PFSK-1 (cell line): ENCODE measurements around the gene TK1.

Source experiments
- FOXP2 ChIP-seq: optimal IDR thresholded peaks from 2 replicates; pipeline ENCODE3; 2011; ENCODE audit warnings: borderline replicate concordance, control low read depth, inconsistent platforms; ENCODE audit not compliant: insufficient read depth; ENCODE audit errors: extremely low read length, extremely low read depth
- POLR2AphosphoS5 ChIP-seq: IDR thresholded peaks from 2 replicates; pipeline ENCODE4 v1.6.1; 2012; ENCODE audit warnings: low read depth, mild to moderate bottlenecking, control low read depth, low read length, moderate library complexity
- SIN3A ChIP-seq: IDR thresholded peaks from 2 replicates; pipeline ENCODE4 v1.6.1; 2012; ENCODE audit warnings: mild to moderate bottlenecking, low read length, moderate library complexity, borderline replicate concordance; ENCODE audit not compliant: insufficient read depth
- TAF1 ChIP-seq: IDR thresholded peaks from 2 replicates; pipeline ENCODE4 v1.6.1; 2012; ENCODE audit warnings: low read length, control low read depth, borderline replicate concordance; ENCODE audit not compliant: insufficient read depth
- TF ChIP-seq, protein P1 (sequence below), 2 experiments: IDR thresholded peaks; 2 replicates each; pipeline versions ENCODE4 v1.6.1 to v1.8.0; 2011 to 2012; ENCODE audit warnings: low read depth in 2 of 2, low read length in 2 of 2, control low read depth in 1 of 2, inconsistent platforms in 1 of 2, mild to moderate bottlenecking in 1 of 2, moderate library complexity in 1 of 2; ENCODE audit not compliant: insufficient read depth in 1 of 2

The TK1 gene

DNA sequence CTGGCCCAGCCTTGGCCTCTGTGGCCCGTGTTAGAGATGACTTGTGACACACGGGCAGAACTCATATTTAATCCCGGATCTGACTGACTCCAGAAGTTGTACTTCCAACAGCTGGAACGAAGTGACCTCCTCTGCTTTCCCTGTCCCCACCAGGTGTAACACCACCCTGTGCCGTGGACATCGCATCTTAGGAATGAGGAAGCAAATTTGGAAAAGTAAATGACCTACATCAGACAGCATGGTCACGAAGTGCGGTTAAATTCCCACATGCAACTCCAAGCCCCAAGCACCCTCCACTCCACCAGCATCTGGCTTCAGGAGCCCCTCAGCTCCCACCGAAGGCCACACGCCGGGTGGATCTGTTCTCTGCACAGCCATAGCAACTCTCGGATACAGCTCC, 2.9 kb downstream of the TK1 start:
- no peak for TF ChIP-seq POLR2AphosphoS5
- TF ChIP-seq TAF1 = no peak
- no peak for TF ChIP-seq FOXP2
- TF ChIP-seq, protein P1, sequence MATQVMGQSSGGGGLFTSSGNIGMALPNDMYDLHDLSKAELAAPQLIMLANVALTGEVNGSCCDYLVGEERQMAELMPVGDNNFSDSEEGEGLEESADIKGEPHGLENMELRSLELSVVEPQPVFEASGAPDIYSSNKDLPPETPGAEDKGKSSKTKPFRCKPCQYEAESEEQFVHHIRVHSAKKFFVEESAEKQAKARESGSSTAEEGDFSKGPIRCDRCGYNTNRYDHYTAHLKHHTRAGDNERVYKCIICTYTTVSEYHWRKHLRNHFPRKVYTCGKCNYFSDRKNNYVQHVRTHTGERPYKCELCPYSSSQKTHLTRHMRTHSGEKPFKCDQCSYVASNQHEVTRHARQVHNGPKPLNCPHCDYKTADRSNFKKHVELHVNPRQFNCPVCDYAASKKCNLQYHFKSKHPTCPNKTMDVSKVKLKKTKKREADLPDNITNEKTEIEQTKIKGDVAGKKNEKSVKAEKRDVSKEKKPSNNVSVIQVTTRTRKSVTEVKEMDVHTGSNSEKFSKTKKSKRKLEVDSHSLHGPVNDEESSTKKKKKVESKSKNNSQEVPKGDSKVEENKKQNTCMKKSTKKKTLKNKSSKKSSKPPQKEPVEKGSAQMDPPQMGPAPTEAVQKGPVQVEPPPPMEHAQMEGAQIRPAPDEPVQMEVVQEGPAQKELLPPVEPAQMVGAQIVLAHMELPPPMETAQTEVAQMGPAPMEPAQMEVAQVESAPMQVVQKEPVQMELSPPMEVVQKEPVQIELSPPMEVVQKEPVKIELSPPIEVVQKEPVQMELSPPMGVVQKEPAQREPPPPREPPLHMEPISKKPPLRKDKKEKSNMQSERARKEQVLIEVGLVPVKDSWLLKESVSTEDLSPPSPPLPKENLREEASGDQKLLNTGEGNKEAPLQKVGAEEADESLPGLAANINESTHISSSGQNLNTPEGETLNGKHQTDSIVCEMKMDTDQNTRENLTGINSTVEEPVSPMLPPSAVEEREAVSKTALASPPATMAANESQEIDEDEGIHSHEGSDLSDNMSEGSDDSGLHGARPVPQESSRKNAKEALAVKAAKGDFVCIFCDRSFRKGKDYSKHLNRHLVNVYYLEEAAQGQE (IDR thresholded peaks at IDR 0.05; ENCODE audit: insufficient read depth in 1 of 2, low read depth in 2 of 2, low read length in 2 of 2) = no peak
- TF ChIP-seq SIN3A = no peak

DNA sequence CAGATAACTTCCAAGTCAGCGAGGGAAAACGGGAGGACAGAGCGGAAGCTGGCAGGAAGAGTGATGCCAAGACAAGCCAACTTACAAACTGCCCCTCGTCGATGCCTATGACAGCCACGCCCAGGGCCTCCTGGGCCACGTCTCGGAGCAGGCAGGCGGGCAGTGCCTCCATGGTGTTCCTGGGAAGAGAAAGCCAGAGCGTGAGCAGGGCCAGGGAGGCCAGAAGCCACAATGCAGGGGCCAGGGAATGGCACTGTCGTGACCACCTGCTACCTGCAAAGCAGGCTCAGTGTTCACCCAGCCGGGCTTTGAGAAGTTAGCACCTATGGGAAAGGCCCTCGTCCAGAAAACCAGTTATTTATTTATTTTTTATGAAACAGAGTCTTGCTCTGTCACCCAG, 4.3 kb downstream of the TK1 start:
- TF ChIP-seq POLR2AphosphoS5 (no peak), SIN3A (no peak), TAF1 (no peak)

DNA sequence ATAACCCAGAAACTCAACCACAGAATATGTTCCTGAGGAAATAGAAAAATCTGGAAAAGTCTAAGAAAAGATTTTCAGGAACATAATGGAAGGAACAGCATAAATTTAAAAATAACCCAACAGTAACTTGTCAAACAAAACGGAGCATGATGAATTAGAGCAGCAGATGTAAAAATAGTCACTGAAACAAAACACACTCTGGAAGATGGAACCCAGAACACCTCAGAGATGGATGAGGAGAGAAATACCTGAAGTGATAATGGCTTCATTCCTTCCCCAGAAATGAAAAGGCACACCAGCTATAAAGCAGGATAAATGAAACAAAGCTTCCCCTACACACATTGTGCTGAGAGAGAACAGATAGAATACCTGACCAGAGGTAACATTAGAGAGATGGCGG, 6.3 kb downstream of the TK1 start:
- TF ChIP-seq TAF1 (no peak), POLR2AphosphoS5 (no peak), SIN3A (no peak), FOXP2 (no peak)
- TF ChIP-seq, protein P1 (IDR thresholded peaks at IDR 0.05; ENCODE audit: insufficient read depth in 1 of 2, low read depth in 2 of 2, low read length in 2 of 2) = no peak

GRCh38 chr17:78180083-78180482, 6.8 kb downstream of the TK1 start:
- TF ChIP-seq POLR2AphosphoS5 (no peak), FOXP2 (no peak)
- TF ChIP-seq, protein P1 (IDR thresholded peaks at IDR 0.05; ENCODE audit: insufficient read depth in 1 of 2, low read depth in 2 of 2, low read length in 2 of 2) = no peak

DNA sequence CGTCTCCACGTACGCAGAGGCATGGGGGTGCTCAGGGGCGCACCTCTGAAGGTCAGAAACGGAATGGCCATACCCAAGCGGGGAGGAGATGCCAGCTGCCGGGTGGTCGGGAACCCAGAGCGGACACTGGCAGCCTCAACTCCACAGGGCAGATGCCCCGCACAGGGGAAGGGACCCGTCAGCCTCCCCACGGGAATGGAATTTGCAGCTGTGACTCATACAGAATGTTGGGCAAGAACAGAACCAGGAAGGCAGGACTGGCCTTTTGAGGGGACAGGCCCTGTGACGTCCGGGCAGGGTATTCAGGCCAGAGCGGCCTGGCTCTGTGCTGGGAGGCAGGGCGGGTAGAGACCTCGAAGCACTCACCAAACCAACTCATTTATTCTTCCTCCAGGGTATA, 7.5 kb downstream of the TK1 start:
- TF ChIP-seq SIN3A = no peak
- no peak for TF ChIP-seq TAF1
- no peak for TF ChIP-seq FOXP2
- TF ChIP-seq, protein P1 (IDR thresholded peaks at IDR 0.05; ENCODE audit: insufficient read depth in 1 of 2, low read depth in 2 of 2, low read length in 2 of 2) = no peak
- TF ChIP-seq POLR2AphosphoS5 = no peak
